HCT116 (cell line): ENCODE measurements around the gene TK2.

ENCODE experiments used
- CTCF ChIP-seq, 3 experiments: fragments of 200-600 bp in 1 of 3; sonication (generic) in 1 of 3; IDR thresholded peaks in 2 of 3; conservative IDR thresholded peaks in 1 of 3; 2 replicates each; pipeline ENCODE4 v1.5.1; 2012 to 2017; ENCODE audit warnings: low read depth in 2 of 3, low read length in 2 of 3, antibody characterized with exemption in 1 of 3, borderline replicate concordance in 1 of 3, control low read depth in 1 of 3, mild to moderate bottlenecking in 1 of 3, mixed read lengths in 1 of 3, mixed run types in 1 of 3, moderate library complexity in 1 of 3; ENCODE audit not compliant: insufficient read depth in 1 of 3
- ELF1 ChIP-seq: IDR thresholded peaks from 2 replicates; pipeline ENCODE4 v1.6.1; 2012; ENCODE audit warnings: low read depth, borderline replicate concordance
- POLR2A ChIP-seq: IDR thresholded peaks from 2 replicates; pipeline ENCODE4 v1.7.0; 2011; ENCODE audit warnings: borderline replicate concordance; ENCODE audit not compliant: insufficient read depth, insufficient read length; ENCODE audit errors: extremely low read depth
- POLR2AphosphoS5 ChIP-seq: IDR thresholded peaks from 2 replicates; pipeline ENCODE4 v1.6.1; 2011; ENCODE audit warnings: mild to moderate bottlenecking, low read depth, low read length, moderate library complexity
- SIN3A ChIP-seq: IDR thresholded peaks from 2 replicates; pipeline ENCODE4 v1.6.1; 2012; ENCODE audit warnings: low read depth
- YY1 ChIP-seq: IDR thresholded peaks from 2 replicates; pipeline ENCODE4 v1.6.1; 2011; ENCODE audit warnings: low read length, low read depth, moderate library complexity, mild to moderate bottlenecking; ENCODE audit not compliant: insufficient replicate concordance; ENCODE audit errors: extremely low read depth
- TF ChIP-seq, protein P1 (sequence below): IDR thresholded peaks from 2 replicates; pipeline ENCODE4 v1.6.1; 2012; ENCODE audit warnings: low read depth

DNA sequence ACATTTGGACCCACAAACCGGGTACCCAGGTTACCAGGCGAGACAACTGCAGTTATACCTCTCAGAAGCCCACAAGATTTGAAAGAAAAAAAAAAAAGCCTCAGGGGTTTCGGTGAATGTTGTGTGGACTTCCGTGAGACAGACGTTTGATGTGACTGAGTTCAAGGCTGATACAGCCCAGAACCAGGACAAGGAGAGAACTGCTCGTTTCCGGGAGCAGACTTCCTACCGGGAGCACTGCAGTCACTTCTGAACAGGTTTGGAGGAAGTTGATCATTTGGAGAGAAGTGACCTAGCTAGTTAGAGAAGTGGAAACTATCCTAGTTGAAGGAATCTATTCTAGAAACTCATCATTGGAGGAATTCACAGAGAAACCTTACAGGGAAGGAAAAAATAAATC lies 3.3 kb upstream of the TK2 start:
- TF ChIP-seq POLR2AphosphoS5 (no peak), CTCF (IDR thresholded peaks at IDR 0.05 in 2 of 3, conservative IDR thresholded peaks at IDR 0.05 in 1 of 3; ENCODE audit: borderline replicate concordance in 1 of 3, insufficient read depth in 1 of 3, low read depth in 2 of 3, low read length in 2 of 3) (no peak), POLR2A (no peak), YY1 (no peak), ELF1 (no peak), SIN3A (no peak)
- TF ChIP-seq, protein P1, sequence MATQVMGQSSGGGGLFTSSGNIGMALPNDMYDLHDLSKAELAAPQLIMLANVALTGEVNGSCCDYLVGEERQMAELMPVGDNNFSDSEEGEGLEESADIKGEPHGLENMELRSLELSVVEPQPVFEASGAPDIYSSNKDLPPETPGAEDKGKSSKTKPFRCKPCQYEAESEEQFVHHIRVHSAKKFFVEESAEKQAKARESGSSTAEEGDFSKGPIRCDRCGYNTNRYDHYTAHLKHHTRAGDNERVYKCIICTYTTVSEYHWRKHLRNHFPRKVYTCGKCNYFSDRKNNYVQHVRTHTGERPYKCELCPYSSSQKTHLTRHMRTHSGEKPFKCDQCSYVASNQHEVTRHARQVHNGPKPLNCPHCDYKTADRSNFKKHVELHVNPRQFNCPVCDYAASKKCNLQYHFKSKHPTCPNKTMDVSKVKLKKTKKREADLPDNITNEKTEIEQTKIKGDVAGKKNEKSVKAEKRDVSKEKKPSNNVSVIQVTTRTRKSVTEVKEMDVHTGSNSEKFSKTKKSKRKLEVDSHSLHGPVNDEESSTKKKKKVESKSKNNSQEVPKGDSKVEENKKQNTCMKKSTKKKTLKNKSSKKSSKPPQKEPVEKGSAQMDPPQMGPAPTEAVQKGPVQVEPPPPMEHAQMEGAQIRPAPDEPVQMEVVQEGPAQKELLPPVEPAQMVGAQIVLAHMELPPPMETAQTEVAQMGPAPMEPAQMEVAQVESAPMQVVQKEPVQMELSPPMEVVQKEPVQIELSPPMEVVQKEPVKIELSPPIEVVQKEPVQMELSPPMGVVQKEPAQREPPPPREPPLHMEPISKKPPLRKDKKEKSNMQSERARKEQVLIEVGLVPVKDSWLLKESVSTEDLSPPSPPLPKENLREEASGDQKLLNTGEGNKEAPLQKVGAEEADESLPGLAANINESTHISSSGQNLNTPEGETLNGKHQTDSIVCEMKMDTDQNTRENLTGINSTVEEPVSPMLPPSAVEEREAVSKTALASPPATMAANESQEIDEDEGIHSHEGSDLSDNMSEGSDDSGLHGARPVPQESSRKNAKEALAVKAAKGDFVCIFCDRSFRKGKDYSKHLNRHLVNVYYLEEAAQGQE, result no peak
